Mesodermal cell (in vitro differentiated cells): ENCODE data around the gene RIPK3.

Experiments
- H3K27ac ChIP-seq: 2 replicates; pipeline ENCODE4 v1.7.0; 2013; ENCODE audit warnings: mild to moderate bottlenecking, low read depth, low read length, moderate library complexity; ENCODE audit not compliant: severe bottlenecking
- H3K36me3 ChIP-seq: 2 replicates; pipeline ENCODE4 v1.7.1; 2013; ENCODE audit warnings: mild to moderate bottlenecking, low read length, moderate library complexity; ENCODE audit not compliant: control insufficient read depth, insufficient read depth
- H3K4me1 ChIP-seq: one replicate; pipeline ENCODE4 v1.7.1; 2013; ENCODE audit warnings: mild to moderate bottlenecking, low read length; ENCODE audit not compliant: insufficient read depth, control insufficient read depth, poor library complexity, severe bottlenecking
- H3K4me3 ChIP-seq: 2 replicates; pipeline ENCODE4 v1.7.0; 2013; ENCODE audit warnings: low read length, control low read depth, mild to moderate bottlenecking; ENCODE audit not compliant: insufficient read depth, poor library complexity, severe bottlenecking; ENCODE audit errors: extremely low read depth
- H3K9me3 ChIP-seq: 2 replicates; pipeline ENCODE4 v1.7.1; 2013; ENCODE audit warnings: mild to moderate bottlenecking, low read length, moderate library complexity; ENCODE audit not compliant: control insufficient read depth
- WGBS, 2 experiments: methylation state at CpG; one replicate each; pipeline ENCODE4 v1.1.5; 2013; ENCODE audit warnings: missing lambda C conversion rate in 2 of 2; ENCODE audit not compliant: insufficient coverage in 2 of 2; 5-methylcytosine and 5-hydroxymethylcytosine counted together

Gene RIPK3

DNA sequence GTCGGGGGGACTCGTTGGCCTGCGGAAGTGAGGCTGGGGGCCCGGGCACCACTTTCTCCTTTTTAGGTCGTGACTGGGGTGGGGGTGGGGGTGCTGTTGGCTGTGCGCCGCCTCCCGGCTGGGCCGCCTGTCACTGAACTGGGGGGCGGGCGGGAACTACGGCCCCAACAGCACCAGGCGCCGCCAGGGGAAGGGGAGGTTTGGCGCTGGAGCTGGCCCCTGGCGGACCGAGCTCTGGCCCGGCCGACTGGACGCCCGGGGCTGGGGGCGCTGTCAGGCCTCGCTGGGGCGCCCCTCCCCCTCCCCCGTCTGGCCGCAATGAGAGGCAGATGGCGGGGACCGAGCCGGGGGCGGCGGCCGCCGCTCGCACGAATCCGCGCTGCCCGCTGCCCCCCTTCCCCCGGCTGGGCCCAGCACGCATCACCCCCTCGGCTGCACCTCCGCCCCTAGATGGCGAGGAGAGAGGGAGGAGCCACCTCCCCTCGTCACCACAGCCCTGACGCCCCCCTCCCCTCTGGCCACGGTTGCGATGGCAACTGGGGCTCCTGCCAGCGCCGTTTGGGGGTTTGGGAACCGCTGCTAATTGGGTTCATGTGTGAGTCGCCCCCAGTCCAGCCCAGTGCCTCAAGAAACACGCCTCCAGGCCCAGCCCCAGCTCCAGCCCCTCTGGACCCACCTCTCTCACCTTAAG, 28.9 kb upstream of the RIPK3 start:
- WGBS, 2 experiments = 5 to 11% methylated on average over 4 to 26 of the region's 52 CpGs
- Histone ChIP-seq H3K36me3 (peaks cover 39% of the 10 kb centered on the region), H3K27ac (peak overlapping the region; percentile 16), H3K4me1 (peaks cover 5% of the 10 kb centered on the region), H3K9me3 (no peaks in the 10 kb centered on the region), H3K4me3 (peak overlapping the region; percentile 98)

DNA sequence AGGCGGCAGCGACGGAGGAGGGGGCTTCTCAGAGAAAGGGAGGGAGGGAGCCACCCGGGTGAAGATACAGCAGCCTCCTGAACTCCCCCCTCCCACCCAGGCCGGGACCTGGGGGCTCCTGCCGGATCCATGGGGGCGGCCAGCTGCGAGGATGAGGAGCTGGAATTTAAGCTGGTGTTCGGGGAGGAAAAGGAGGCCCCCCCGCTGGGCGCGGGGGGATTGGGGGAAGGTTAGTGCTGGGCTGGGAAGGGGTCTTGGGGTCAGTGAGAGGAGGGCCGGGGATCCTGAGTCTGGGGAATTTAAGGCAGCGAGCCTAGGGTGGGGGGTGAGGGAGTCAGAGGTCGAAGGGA, 28.4 kb upstream of the RIPK3 start:
- H3K27ac ChIP-seq = peak overlapping the region; percentile 18
- peak overlapping the region; percentile 98 for H3K4me3 ChIP-seq

GRCh38 chr14:24367514-24368211, 27.9 kb upstream of the RIPK3 start, which contains the start of gene NFATC4:
TSS of gene NFATC4 (plus strand) at chr14:24368184. CDS start at chr14:24368341, 157 bp downstream.
- 0 to 3% methylated on average over 6 to 14 of the region's 21 CpGs for WGBS, 2 experiments
- Histone ChIP-seq H3K27ac (peak within 1 kb of the TSS; percentile 93), H3K9me3 (no peaks in the 10 kb centered on the region), H3K36me3 (peaks cover 29% of the 10 kb centered on the region), H3K4me3 (peak within 1 kb of the TSS; percentile 98), H3K4me1 (peaks cover 5% of the 10 kb centered on the region)

More for the DNA sequence above, 28.4 kb upstream of the RIPK3 start:
- H3K9me3 ChIP-seq = no peaks in the 10 kb centered on the region
- peaks cover 5% of the 10 kb centered on the region for H3K4me1 ChIP-seq
- H3K36me3 ChIP-seq = peaks cover 34% of the 10 kb centered on the region
- WGBS, 2 experiments = 0% methylated on average over 1 to 8 of the region's 15 CpGs

- H3K4me1 ChIP-seq = peaks cover 5% of the 10 kb centered on the region
- no peaks in the 10 kb centered on the region for H3K9me3 ChIP-seq
- H3K36me3 ChIP-seq = peaks cover 22% of the 10 kb centered on the region
- peak overlapping the region; percentile 98 for H3K4me3 ChIP-seq
- WGBS, 2 experiments = 0 to 1% methylated on average over 14 to 24 of the region's 40 CpGs
- peak overlapping the region; percentile 93 for H3K27ac ChIP-seq
Measured at GRCh38 chr14:24366721-24367513, 27.1 kb upstream of the RIPK3 start.

DNA sequence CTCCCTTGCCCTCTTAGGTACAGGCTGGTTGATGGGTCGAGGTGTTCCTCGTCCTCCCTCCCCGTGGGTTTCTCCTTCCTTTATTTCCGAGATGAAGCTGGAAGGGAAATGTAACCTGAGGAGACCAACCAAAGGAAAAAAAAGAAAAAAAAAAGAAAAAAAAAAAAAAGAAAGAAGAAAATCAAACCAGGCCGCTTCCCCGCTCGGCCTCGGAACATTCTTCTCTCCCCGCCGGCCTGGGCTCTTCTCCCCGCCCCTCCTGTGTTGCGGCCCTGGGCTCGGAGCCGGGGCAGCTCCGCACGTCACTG, 26.6 kb upstream of the RIPK3 start:
- Histone ChIP-seq H3K27ac (peak overlapping the region; percentile 93), H3K36me3 (peaks cover 16% of the 10 kb centered on the region), H3K9me3 (no peaks in the 10 kb centered on the region), H3K4me3 (peak overlapping the region; percentile 98), H3K4me1 (peaks cover 5% of the 10 kb centered on the region)
- whole genome bisulfite sequencing, 2 experiments = 3% methylated on average over 6 of the region's 16 CpGs; no CpG with 5 or more reads in 1 of the 2 experiments

GRCh38 chr14:24365600-24366412, 26.0 kb upstream of the RIPK3 start:
- H3K4me1 ChIP-seq = peaks cover 5% of the 10 kb centered on the region
- no peaks in the 10 kb centered on the region for H3K9me3 ChIP-seq
- H3K27ac ChIP-seq = peak overlapping the region; percentile 93
- H3K36me3 ChIP-seq = peaks cover 11% of the 10 kb centered on the region
- WGBS, 2 experiments = 0 to 6% methylated on average over 8 to 21 of the region's 28 CpGs
- H3K4me3 ChIP-seq = peak overlapping the region; percentile 98

DNA sequence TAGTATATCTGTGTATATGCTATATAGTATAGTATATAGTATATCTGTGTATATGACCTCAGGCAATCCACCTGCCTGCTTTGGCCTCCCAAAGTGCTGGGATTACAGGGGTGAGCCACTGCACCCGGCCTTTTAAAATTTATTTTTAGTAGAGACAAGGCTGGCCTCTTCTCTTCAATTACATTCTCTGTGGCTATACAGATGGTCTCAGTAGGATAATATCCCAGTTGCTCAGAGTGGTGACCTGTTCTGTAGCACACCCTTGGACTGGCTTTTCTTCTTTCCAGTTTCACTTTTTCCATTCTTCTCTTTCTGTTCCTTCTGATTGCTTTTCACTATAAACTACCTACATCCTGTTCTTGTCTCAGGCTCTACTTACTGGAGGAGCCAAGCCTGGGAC, 25.1 kb upstream of the RIPK3 start:
- H3K4me3 ChIP-seq = no peak overlapping the region
- peaks cover 5% of the 10 kb centered on the region for H3K4me1 ChIP-seq
- no peak overlapping the region for H3K27ac ChIP-seq
- H3K36me3 ChIP-seq = peaks cover 1% of the 10 kb centered on the region
- no CpG with 5 or more reads among the region's 1 CpG for WGBS, 2 experiments
- no peaks in the 10 kb centered on the region for H3K9me3 ChIP-seq

- Histone ChIP-seq H3K4me3 (no peak overlapping the region), H3K36me3 (no peaks in the 10 kb centered on the region), H3K27ac (no peak overlapping the region), H3K4me1 (peaks cover 5% of the 10 kb centered on the region), H3K9me3 (no peaks in the 10 kb centered on the region)
- 90 to 93% methylated on average over 2 to 4 of the region's 5 CpGs for WGBS, 2 experiments
Measured at GRCh38 chr14:24363401-24363800, 23.6 kb upstream of the RIPK3 start.

DNA sequence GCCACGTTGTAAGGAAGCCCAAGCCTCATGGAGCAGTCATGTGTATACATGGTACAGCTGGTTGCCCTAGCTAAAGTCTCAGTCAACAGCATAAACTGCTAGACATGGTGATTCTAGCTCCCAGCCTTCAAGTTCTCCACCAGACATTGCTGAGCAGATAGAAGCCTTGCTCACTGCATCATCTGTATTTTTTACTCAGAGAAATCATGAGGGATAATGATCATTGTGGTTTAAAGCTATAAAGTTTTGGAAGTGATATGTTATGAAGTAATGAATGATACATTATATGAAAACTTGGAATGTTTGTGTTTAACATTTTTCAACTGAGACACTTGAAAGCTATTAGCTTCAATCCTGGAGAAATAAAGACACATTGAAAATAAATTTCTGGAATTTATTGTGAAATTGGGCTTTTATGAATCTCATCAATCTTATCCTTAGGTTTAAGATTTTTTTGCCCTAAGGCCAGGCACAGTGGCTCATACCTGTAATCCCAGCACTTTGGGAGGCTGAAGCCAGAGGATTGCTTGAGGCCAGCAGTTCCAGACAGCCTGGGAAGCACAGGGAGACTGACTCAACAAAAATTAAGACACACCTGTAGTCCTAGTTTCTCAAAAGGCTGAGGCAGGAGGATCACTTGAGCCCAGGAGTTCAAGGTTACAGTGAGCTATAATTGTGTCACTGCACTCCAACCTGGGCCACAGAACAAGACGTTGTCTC, 22.6 kb upstream of the RIPK3 start:
- WGBS, 2 experiments = 0 to 31% methylated on average over 1 of the region's 2 CpGs
- Histone ChIP-seq H3K36me3 (no peaks in the 10 kb centered on the region), H3K27ac (no peak overlapping the region)

DNA sequence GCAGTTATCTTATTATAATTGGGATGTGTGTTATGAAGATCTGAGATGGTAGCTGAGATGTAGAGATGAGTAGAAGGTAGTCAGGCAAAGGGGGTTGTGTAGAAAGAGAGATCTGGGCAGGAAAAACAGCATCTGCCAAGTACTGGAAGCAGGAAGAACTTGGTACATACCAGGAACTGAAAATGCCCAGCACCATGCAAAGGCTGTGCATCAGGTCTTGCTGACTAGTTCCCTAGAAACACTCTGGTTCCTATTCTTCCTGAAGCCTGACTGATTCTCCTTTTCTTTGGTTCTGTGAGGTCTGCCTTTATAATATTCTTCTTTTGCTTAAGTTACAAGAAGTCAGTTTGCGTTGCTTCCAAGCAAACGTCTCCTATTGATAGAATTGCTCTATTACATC, 21.5 kb upstream of the RIPK3 start:
- Histone ChIP-seq H3K4me1 (peaks cover 5% of the 10 kb centered on the region), H3K27ac (no peak overlapping the region), H3K36me3 (no peaks in the 10 kb centered on the region), H3K4me3 (no peak overlapping the region), H3K9me3 (no peaks in the 10 kb centered on the region)
- no CpG with 5 or more reads among the region's 2 CpGs for WGBS, 2 experiments

More for the DNA sequence above, 22.6 kb upstream of the RIPK3 start:
- Histone ChIP-seq H3K9me3 (no peaks in the 10 kb centered on the region), H3K4me1 (peaks cover 5% of the 10 kb centered on the region), H3K4me3 (no peak overlapping the region)
